ENCODE data around the gene KANK2. TPM values are rescaled to one million over a fixed set of nuclear protein-coding genes. Genes with fewer than 3 reads are reported as not detected.

The KANK2 gene
- total and polyA plus RNA-seq, 2 of the 13 experiments (the other 11 are each of a cell fraction or from before 2014, with no cell fraction given): 5.7 to 12.9 TPM

DNA sequence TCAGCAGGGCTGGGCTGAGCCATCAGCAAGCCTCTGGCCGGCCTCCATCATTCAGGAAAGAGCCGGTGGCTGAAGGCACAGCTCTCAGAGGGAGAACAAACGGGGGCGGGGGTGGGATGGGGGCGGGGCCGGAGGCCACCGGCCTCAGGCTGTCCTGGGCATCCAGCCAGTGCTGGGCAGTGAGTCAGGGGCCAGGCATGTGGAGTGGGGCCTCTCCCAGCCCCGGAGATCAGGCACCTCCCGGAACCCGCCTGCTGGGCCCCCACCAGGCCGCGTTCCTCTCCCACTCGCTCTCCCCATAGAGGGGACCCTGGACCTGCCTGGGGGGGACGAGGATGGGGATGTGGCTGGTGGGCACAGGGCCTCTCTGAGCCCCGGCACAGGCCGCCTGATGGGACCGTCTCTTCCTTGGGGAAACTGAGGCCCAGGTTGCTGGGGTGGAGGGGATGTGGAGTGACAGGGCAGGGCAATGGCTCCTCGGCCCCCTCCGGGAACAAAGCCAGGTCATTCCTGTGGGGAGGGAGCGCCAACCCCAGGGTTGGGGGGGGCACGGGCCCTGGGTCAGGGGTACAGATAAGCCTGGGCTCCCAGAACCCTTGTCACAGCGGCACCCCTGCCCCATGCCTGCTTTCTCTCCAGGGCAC lies 54.7 kb downstream of the KANK2 start (continued):
- peak; percentile 51 for TF ChIP-seq AGO1 (IDR thresholded peaks at IDR 0.05; ENCODE audit: low read depth, low read length, poor library complexity, severe bottlenecking)
- TF ChIP-seq ZNF230 (CRISPR knock-in tag; IDR thresholded peaks at IDR 0.05): peak; percentile 20; the same call in 1 of the 2 replicates
- TF ChIP-seq NR2F2 (IDR thresholded peaks at IDR 0.05; ENCODE audit: borderline replicate concordance, low read depth): no peak
- TF ChIP-seq TAF15 (IDR thresholded peaks at IDR 0.05; ENCODE audit: low read depth, low read length, poor library complexity, severe bottlenecking): peak; percentile 68
- TF ChIP-seq YEATS4 (CRISPR knock-in tag; IDR thresholded peaks at IDR 0.05; ENCODE audit: borderline replicate concordance): 0 out of 2 replicates have a peak, but pooled peaks have one; percentile 41
- TF ChIP-seq ZNF674 (CRISPR knock-in tag; IDR thresholded peaks at IDR 0.05; ENCODE audit: low read depth): no peak
- 0 out of 2 replicates have a peak, but pooled peaks have one; percentile 6 for TF ChIP-seq SP4 (CRISPR knock-in tag; IDR thresholded peaks at IDR 0.05)
- TF ChIP-seq, protein P1, sequence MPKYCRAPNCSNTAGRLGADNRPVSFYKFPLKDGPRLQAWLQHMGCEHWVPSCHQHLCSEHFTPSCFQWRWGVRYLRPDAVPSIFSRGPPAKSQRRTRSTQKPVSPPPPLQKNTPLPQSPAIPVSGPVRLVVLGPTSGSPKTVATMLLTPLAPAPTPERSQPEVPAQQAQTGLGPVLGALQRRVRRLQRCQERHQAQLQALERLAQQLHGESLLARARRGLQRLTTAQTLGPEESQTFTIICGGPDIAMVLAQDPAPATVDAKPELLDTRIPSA (CRISPR knock-in tag; IDR thresholded peaks at IDR 0.05; ENCODE audit: borderline replicate concordance): no peak
- TF ChIP-seq, protein P2, sequence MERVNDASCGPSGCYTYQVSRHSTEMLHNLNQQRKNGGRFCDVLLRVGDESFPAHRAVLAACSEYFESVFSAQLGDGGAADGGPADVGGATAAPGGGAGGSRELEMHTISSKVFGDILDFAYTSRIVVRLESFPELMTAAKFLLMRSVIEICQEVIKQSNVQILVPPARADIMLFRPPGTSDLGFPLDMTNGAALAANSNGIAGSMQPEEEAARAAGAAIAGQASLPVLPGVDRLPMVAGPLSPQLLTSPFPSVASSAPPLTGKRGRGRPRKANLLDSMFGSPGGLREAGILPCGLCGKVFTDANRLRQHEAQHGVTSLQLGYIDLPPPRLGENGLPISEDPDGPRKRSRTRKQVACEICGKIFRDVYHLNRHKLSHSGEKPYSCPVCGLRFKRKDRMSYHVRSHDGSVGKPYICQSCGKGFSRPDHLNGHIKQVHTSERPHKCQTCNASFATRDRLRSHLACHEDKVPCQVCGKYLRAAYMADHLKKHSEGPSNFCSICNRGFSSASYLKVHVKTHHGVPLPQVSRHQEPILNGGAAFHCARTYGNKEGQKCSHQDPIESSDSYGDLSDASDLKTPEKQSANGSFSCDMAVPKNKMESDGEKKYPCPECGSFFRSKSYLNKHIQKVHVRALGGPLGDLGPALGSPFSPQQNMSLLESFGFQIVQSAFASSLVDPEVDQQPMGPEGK (CRISPR knock-in tag; IDR thresholded peaks at IDR 0.05): peak; percentile 100
- TF ChIP-seq ZNF501 (CRISPR knock-in tag; IDR thresholded peaks at IDR 0.05): peak; percentile 71; the same call in 1 of the 2 replicates
- TF ChIP-seq, protein P3, sequence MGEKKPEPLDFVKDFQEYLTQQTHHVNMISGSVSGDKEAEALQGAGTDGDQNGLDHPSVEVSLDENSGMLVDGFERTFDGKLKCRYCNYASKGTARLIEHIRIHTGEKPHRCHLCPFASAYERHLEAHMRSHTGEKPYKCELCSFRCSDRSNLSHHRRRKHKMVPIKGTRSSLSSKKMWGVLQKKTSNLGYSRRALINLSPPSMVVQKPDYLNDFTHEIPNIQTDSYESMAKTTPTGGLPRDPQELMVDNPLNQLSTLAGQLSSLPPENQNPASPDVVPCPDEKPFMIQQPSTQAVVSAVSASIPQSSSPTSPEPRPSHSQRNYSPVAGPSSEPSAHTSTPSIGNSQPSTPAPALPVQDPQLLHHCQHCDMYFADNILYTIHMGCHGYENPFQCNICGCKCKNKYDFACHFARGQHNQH (CRISPR knock-in tag; IDR thresholded peaks at IDR 0.05): peak; percentile 19
- peak; percentile 6; the same call in 1 of the 2 replicates for TF ChIP-seq KMT2B (CRISPR knock-in tag; IDR thresholded peaks at IDR 0.05)
- TF ChIP-seq, protein P4, sequence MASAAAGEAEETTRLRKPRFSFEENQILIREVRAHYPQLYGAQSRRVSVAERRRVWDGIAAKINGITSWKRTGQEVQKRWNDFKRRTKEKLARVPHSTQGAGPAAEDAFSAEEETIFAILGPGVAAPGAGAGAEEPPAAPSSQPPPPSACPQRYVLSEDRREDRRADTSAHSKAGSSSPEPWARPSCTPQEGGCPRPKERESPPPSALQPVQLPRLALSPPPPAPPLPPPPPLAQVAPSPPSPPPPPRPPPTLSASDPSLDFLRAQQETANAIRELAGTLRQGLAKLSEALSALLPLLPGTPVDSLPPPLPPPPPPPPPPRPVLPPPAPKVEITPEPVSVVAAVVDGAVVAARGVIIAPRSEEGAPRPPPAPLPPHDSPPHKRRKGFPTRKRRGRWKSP (CRISPR knock-in tag; IDR thresholded peaks at IDR 0.05): peak; percentile 29
- TF ChIP-seq, protein P5, sequence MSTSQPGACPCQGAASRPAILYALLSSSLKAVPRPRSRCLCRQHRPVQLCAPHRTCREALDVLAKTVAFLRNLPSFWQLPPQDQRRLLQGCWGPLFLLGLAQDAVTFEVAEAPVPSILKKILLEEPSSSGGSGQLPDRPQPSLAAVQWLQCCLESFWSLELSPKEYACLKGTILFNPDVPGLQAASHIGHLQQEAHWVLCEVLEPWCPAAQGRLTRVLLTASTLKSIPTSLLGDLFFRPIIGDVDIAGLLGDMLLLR (CRISPR knock-in tag; IDR thresholded peaks at IDR 0.05): 0 out of 2 replicates have a peak, but pooled peaks have one; percentile 30
- TF ChIP-seq, protein P6, sequence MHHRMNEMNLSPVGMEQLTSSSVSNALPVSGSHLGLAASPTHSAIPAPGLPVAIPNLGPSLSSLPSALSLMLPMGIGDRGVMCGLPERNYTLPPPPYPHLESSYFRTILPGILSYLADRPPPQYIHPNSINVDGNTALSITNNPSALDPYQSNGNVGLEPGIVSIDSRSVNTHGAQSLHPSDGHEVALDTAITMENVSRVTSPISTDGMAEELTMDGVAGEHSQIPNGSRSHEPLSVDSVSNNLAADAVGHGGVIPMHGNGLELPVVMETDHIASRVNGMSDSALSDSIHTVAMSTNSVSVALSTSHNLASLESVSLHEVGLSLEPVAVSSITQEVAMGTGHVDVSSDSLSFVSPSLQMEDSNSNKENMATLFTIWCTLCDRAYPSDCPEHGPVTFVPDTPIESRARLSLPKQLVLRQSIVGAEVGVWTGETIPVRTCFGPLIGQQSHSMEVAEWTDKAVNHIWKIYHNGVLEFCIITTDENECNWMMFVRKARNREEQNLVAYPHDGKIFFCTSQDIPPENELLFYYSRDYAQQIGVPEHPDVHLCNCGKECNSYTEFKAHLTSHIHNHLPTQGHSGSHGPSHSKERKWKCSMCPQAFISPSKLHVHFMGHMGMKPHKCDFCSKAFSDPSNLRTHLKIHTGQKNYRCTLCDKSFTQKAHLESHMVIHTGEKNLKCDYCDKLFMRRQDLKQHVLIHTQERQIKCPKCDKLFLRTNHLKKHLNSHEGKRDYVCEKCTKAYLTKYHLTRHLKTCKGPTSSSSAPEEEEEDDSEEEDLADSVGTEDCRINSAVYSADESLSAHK (CRISPR knock-in tag; IDR thresholded peaks at IDR 0.05; ENCODE audit: borderline replicate concordance): no peak
- TF ChIP-seq, protein P7, sequence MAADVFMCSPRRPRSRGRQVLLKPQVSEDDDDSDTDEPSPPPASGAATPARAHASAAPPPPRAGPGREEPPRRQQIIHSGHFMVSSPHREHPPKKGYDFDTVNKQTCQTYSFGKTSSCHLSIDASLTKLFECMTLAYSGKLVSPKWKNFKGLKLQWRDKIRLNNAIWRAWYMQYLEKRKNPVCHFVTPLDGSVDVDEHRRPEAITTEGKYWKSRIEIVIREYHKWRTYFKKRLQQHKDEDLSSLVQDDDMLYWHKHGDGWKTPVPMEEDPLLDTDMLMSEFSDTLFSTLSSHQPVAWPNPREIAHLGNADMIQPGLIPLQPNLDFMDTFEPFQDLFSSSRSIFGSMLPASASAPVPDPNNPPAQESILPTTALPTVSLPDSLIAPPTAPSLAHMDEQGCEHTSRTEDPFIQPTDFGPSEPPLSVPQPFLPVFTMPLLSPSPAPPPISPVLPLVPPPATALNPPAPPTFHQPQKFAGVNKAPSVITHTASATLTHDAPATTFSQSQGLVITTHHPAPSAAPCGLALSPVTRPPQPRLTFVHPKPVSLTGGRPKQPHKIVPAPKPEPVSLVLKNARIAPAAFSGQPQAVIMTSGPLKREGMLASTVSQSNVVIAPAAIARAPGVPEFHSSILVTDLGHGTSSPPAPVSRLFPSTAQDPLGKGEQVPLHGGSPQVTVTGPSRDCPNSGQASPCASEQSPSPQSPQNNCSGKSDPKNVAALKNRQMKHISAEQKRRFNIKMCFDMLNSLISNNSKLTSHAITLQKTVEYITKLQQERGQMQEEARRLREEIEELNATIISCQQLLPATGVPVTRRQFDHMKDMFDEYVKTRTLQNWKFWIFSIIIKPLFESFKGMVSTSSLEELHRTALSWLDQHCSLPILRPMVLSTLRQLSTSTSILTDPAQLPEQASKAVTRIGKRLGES (CRISPR knock-in tag; IDR thresholded peaks at IDR 0.05; ENCODE audit: borderline replicate concordance): no peak
- TF ChIP-seq KDM6A (CRISPR knock-in tag; IDR thresholded peaks at IDR 0.05; ENCODE audit: low read depth): peak; percentile 57

Measured in HepG2 (cell line).